ENCODE measurements around the gene PEX5L. TPM values are rescaled to one million over a fixed set of nuclear protein-coding genes. Genes with fewer than 3 reads are reported as not detected.

Gene PEX5L
- total RNA-seq, 1 donor from 2014 or later, result 0.05 TPM

- Mint-ChIP-seq H3K36me3 (ENCODE audit: low read depth) (peaks cover 26% of the 10 kb centered on the region), H3K27me3 (ENCODE audit: low read depth) (no peaks in the 10 kb centered on the region), H3K4me3 (ENCODE audit: low read depth) (no peak overlapping the region), H3K27ac (no peak overlapping the region), H3K9me3 (no peaks in the 10 kb centered on the region), H3K4me1 (ENCODE audit: low read depth) (peaks cover 2% of the 10 kb centered on the region)
- intact Hi-C loops (cut with micrococcal nuclease), result no loop called here
- no peak for DNase-seq (ENCODE audit: low spot score)
These were observed 268.7 kb downstream of the PEX5L start for GRCh38 chr3:179768080-179768479.

GRCh38 chr3:179766416-179767133 is 270.2 kb downstream of the PEX5L start:
- peaks cover 26% of the 10 kb centered on the region for H3K36me3 Mint-ChIP-seq (ENCODE audit: low read depth)

DNA sequence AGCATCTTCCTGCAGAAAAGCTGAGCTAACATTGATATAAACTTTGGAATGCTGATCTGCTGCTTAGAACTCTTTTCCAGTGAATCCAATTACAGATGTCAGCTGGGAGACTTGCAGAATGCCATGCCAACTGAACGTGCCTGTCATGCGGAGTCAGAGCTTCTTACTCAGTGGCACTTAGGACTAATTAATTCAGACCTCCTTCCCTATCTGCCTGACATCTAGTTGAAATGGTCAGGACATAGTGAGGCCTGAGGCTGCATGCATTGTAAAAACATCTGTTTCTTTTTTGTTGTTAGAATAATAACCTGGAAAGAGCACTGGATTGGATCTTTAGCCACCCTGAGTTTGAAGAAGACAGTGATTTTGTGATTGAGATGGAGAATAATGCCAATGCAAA is 271.3 kb downstream of the PEX5L start:
- intact Hi-C loops (cut with micrococcal nuclease), result no loop called here
- Mint-ChIP-seq H3K27me3 (ENCODE audit: low read depth) (no peaks in the 10 kb centered on the region), H3K4me3 (ENCODE audit: low read depth) (no peak overlapping the region), H3K36me3 (ENCODE audit: low read depth) (peaks cover 23% of the 10 kb centered on the region), H3K27ac (no peak overlapping the region), H3K4me1 (ENCODE audit: low read depth) (peaks cover 2% of the 10 kb centered on the region), H3K9me3 (no peaks in the 10 kb centered on the region)
- no peak for DNase-seq (ENCODE audit: low spot score)

More at GRCh38 chr3:179766416-179767133, 270.2 kb downstream of the PEX5L start:
- DNase-seq (ENCODE audit: low spot score), result no peak
- H3K4me3 Mint-ChIP-seq (ENCODE audit: low read depth), result no peak overlapping the region
- peaks cover 2% of the 10 kb centered on the region for H3K4me1 Mint-ChIP-seq (ENCODE audit: low read depth)
- H3K9me3 Mint-ChIP-seq, result no peaks in the 10 kb centered on the region
- intact Hi-C loops (cut with micrococcal nuclease), result no loop called here
- H3K27ac Mint-ChIP-seq, result no peak overlapping the region
- no peaks in the 10 kb centered on the region for H3K27me3 Mint-ChIP-seq (ENCODE audit: low read depth)

GRCh38 chr3:179760944-179761343 is 275.8 kb downstream of the PEX5L start:
- H3K4me1 Mint-ChIP-seq (ENCODE audit: low read depth), result no peaks in the 10 kb centered on the region
- H3K4me3 Mint-ChIP-seq (ENCODE audit: low read depth), result no peak overlapping the region
- H3K27me3 Mint-ChIP-seq (ENCODE audit: low read depth), result no peaks in the 10 kb centered on the region
- peaks cover 15% of the 10 kb centered on the region for H3K36me3 Mint-ChIP-seq (ENCODE audit: low read depth)
- no peaks in the 10 kb centered on the region for H3K9me3 Mint-ChIP-seq
- no peak for DNase-seq (ENCODE audit: low spot score)
- no peak overlapping the region for H3K27ac Mint-ChIP-seq
- intact Hi-C loops (cut with micrococcal nuclease), result no loop called here

DNA sequence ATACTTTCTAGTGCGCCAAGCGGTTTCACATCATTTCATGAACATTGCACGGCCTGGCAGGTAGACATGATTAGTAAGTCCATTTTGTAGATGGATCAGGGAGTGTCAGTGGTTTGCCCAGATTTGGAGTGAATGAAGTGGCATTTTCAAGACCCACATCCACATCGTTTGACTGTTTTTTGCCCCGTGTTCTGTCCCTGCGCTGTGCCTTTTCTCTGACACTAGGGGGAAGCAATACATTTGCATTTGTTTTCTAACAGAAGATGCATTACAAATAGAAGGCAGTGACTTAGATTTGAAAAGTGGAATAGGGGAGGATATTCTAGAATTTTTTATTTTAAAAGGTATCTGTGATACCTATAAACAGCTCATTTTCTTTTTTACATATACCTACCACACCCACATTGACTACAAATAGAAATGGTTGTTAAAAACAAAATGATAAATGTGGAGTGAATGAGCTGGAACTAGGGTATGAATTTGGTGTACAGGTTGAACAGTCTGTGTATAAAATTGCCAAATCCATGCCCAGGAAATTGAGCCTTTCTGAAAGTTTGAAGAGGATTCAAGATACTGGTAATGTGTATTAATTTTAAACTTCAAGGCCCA is 285.9 kb downstream of the PEX5L start:
- no peaks in the 10 kb centered on the region for H3K9me3 Mint-ChIP-seq
- DNase-seq (ENCODE audit: low spot score), result no peak
- no peak overlapping the region for H3K27ac Mint-ChIP-seq
- no peaks in the 10 kb centered on the region for H3K4me1 Mint-ChIP-seq (ENCODE audit: low read depth)
- H3K36me3 Mint-ChIP-seq (ENCODE audit: low read depth), result peaks cover 7% of the 10 kb centered on the region
- intact Hi-C loops (cut with micrococcal nuclease), result no loop called here
- no peaks in the 10 kb centered on the region for H3K27me3 Mint-ChIP-seq (ENCODE audit: low read depth)
- H3K4me3 Mint-ChIP-seq (ENCODE audit: low read depth), result no peak overlapping the region

DNA sequence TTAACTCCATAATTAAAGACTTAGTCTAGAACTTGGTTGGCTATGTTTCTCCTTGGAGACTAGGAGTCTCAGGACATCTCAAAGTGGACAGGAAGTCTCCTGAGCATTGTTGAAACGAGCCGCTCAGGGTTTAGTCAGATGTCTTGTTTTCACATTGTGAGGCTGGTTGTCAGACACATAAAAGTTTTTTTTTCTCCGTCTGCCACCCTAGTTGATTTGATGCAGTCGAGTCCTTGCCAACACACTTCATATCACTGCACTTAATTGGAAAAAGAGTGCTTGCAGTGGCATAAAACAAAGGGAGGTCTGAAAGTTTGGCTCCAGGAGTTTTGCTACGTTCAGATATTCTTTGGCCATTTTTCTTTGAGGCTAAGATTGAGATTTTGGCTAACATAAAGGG is 291.0 kb downstream of the PEX5L start:
- intact Hi-C loops (cut with micrococcal nuclease), result no loop called here
- H3K36me3 Mint-ChIP-seq (ENCODE audit: low read depth), result peaks cover 13% of the 10 kb centered on the region
- no peaks in the 10 kb centered on the region for H3K27me3 Mint-ChIP-seq (ENCODE audit: low read depth)
- peaks cover 7% of the 10 kb centered on the region for H3K4me1 Mint-ChIP-seq (ENCODE audit: low read depth)
- H3K27ac Mint-ChIP-seq, result no peak overlapping the region
- H3K4me3 Mint-ChIP-seq (ENCODE audit: low read depth), result no peak overlapping the region
- no peak for DNase-seq (ENCODE audit: low spot score)
- H3K9me3 Mint-ChIP-seq, result no peaks in the 10 kb centered on the region

GRCh38 chr3:179745079-179745478 is 291.7 kb downstream of the PEX5L start:
- H3K36me3 Mint-ChIP-seq (ENCODE audit: low read depth), result peaks cover 13% of the 10 kb centered on the region
- no peak overlapping the region for H3K27ac Mint-ChIP-seq

More at GRCh38 chr3:179745079-179745478, 291.7 kb downstream of the PEX5L start:
- peaks cover 7% of the 10 kb centered on the region for H3K4me1 Mint-ChIP-seq (ENCODE audit: low read depth)
- H3K27me3 Mint-ChIP-seq (ENCODE audit: low read depth), result no peaks in the 10 kb centered on the region
- intact Hi-C loops (cut with micrococcal nuclease), result no loop called here
- no peak for DNase-seq (ENCODE audit: low spot score)
- H3K4me3 Mint-ChIP-seq (ENCODE audit: low read depth), result no peak overlapping the region
- no peaks in the 10 kb centered on the region for H3K9me3 Mint-ChIP-seq
